ENCODE results near the gene AP1S3. TPM values are rescaled to one million over a fixed set of nuclear protein-coding genes. Genes with fewer than 3 reads are reported as not detected.
"Not testable (repeated sequence)": the region's sequence is repeated elsewhere in the genome, so short reads cannot be mapped to it uniquely, and the experiment has no call there.

Gene AP1S3
- total RNA-seq, 1 donor from 2014 or later: 0.35 TPM

DNA sequence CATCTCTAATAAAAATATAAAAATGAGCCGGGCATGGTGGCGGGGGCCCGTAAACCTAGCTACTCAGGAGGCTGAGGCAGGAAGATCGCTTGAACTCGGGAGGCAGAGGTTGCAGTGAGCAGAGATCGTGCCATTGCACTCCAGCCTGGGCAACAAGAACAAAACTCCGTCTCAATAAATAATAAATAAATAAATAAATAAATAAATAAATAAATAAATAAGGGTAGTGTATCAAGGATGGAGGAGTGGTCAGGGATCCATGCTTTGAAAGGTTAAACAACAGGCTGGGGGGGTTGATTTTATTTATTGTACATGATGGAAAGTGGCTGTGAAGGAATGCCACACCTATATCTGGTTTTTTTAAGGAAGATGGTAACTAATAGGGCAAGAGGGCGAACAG is 63.2 kb downstream of the AP1S3 start:
- intact Hi-C loops (cut with DNase I): no loop called here
- ATAC-seq (no peak), DNase-seq (ENCODE audit: missing footprints) (no peak)

DNA sequence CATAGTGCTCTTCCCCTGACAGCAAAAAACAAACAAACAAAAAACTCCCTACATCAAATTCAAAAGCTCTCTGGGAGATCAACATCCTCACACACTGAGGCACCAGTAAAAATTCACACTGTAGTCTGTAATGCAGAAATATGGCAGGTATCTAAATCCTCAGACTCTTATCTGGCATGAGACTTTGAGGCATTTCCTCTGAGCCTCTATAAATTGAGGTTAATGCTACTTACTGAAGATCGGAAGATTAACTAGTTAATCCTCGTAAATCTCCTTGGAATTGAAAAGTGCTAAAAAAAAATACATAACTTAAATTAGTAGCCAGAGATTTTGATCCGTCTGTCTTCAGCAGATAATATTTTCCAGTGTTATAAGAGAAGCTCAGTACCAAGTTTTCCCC is 65.0 kb downstream of the AP1S3 start:
- intact Hi-C loops (cut with DNase I): no loop called here
- no peak for DNase-seq (ENCODE audit: missing footprints)
- no peak for ATAC-seq

DNA sequence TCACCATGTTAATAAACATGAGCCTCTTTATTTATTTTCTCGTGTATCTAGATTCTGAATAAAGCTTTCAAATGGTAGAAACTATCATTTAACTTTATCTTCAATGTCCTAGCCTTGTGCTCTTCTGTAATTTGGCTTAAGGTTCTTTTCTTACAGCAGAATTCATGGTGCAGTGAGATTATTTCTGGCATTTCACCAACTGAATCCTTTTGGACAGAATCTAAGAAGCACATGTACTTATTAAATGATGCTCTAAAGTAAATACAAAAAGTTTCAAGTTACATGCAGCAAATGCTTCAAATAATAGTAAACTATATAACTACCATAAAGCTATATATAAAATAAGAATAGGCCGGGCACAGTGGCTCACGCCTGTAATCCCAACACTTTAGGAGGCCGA is 65.9 kb downstream of the AP1S3 start:
- ATAC-seq: no peak
- intact Hi-C loops (cut with DNase I): no loop called here
- no peak for DNase-seq (ENCODE audit: missing footprints)

DNA sequence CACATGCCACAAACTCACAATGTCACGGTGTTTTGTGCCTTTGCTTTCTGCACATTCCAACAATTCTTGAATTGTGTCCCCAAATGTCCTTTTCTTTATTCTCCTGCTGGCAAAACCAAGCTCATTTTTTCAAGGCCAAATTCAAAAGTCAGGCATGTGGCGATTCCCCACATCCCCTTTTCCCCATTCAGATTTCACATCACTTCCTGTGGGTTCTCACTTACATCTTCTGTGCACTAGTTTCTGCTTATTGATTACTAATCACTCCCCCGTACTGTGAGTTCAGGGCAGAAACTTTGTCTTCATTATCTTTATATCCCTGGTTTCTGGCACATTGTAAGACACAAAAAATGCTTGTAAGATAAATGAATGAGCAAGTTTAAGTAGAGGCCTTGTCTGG is 69.2 kb downstream of the AP1S3 start:
- no peak for DNase-seq (ENCODE audit: missing footprints)
- ATAC-seq: no peak
- intact Hi-C loops (cut with DNase I): no loop called here

DNA sequence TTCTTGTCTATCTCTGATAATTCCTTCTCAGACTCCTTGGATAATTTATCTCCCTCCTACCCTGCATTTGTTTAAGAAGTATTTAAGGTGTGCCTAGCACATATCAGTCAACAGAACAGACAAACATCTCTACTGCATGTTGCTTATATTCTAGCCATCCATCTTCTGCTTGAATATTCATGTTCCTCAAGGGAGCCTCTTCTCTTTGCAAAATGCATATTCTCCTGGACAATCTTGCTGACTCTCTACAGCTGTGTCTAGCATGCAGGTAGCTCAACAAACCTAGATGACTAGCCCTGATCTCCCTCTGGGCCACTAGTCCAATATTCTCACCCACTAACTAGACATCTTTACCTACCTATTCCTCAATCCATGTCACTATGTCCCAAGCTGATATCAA is 70.0 kb downstream of the AP1S3 start:
- intact Hi-C loops (cut with DNase I): no loop called here
- DNase-seq (ENCODE audit: missing footprints) (no peak), ATAC-seq (no peak)

DNA sequence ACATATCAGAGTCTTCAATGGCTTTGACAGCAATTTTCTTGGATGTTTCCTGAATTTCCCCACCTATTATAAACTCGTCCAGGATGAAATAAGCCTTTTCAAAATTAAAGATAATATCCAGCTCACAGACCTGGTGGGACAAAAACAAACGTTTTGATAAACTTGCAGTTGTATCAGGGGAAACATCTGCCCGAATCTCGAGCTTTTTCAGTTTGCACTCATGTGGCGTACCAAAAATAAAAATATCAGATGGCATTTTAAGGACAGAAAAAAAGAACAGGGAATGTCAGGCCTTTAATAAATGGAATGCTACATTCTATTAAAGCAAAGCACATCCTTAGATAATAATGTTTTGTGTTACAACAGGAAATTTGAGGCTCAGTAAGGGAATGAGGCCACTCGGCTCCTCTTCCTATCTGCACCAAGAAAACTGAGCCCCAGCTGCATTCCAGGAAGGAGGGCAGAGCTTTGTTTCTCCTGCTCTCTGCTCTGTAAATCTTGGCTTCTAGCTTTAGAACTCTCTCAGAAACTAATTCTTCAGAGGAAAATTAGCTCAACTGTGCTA is 72.1 kb downstream of the AP1S3 start:
- intact Hi-C loops (cut with DNase I): no loop called here
- ATAC-seq: no peak
- no peak for DNase-seq (ENCODE audit: missing footprints)

DNA sequence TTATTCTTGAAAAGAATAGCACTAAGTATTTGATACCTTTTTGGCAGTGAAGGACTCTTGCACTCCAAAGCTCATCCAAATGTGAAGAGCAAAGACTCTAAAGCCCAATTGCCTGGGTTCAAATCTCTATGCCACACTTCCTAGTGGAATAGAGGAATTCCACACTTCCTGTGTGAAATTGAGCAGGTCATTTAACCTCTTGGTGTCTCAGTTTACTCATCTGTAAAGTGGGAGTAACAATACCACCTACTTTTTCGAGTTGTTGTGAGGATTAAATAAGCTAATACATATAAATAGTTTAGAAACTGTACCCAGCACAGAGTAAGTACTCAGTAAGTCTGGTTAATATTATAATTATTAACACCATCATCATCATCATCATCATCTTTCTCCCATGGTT is 72.6 kb downstream of the AP1S3 start:
- ATAC-seq: no peak
- intact Hi-C loops (cut with DNase I): no loop called here
- no peak for DNase-seq (ENCODE audit: missing footprints)

DNA sequence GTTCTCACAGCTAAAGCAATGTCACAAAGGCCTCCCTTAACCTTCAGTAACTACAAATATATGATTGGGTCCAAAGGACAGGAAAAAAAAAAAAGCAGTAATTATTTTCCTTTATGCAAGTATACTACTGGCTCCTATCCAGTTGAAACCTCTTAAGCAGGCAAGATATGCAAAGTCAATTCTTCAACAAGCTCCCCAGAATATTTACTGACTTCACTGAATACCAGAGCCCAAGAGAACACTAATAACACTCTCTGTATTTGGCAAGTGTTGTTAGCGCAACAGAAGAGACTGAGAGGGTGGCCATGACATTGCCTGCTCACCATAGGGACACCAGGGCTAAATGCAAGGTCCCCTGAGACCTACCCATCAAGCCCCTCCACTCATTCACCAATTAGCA is 74.5 kb downstream of the AP1S3 start:
- intact Hi-C loops (cut with DNase I): no loop called here
- DNase-seq (ENCODE audit: missing footprints) (no peak), ATAC-seq (no peak)

DNA sequence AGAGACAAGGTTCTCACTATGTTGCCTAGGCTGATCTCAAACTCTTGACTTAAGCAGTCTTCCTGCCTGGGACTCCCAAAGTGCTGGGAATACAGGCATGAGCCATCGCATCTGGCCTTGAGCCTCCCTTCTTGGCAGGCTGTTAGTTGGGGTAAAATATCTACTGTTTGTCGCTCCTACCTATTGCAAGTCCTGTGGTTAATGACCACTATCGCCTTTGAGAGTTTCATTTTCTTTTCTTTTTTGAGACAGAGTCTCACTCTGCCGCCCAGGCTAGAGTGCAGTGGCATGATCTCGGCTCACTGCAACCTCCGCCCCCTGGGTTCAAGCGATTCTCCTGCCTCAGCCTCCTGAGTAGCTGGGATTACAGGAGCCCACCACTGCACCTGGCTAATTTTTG is 75.6 kb downstream of the AP1S3 start:
- ATAC-seq; intact Hi-C loops (cut with DNase I); DNase-seq (ENCODE audit: missing footprints): not testable (repeated sequence)

DNA sequence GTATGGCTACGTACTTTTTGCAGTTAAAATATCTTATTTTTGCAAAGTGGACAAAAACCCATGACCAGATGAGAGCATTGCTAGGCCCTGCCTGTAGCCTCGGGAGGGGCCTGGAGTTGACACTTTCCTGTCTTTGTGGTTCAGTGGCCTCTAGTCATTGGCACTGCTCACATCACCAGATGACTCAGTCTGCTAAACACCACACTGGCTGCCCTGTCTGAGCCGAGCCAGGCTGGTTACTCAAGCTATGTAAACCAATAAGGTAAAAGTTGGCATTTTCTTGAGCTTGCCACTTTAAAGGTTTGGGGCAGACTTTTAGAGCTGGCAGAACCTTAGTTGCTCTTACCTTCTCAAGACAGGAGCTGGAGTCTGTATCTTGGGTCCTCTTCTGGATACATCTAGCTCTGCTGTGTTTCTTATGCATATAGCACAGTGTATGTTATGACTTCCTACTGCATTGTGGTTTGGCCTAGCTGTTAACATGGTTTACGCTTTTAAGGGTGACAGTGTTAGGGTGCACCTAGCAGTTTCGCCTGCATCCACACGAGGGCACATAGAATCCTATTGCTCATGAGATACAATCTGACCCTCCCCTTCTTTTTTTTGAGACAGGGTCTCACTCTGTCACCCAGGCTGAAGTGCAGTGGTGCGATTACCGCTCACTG is 76.4 kb downstream of the AP1S3 start:
- intact Hi-C loops (cut with DNase I): no loop called here
- no peak for DNase-seq (ENCODE audit: missing footprints)
- ATAC-seq: no peak

DNA sequence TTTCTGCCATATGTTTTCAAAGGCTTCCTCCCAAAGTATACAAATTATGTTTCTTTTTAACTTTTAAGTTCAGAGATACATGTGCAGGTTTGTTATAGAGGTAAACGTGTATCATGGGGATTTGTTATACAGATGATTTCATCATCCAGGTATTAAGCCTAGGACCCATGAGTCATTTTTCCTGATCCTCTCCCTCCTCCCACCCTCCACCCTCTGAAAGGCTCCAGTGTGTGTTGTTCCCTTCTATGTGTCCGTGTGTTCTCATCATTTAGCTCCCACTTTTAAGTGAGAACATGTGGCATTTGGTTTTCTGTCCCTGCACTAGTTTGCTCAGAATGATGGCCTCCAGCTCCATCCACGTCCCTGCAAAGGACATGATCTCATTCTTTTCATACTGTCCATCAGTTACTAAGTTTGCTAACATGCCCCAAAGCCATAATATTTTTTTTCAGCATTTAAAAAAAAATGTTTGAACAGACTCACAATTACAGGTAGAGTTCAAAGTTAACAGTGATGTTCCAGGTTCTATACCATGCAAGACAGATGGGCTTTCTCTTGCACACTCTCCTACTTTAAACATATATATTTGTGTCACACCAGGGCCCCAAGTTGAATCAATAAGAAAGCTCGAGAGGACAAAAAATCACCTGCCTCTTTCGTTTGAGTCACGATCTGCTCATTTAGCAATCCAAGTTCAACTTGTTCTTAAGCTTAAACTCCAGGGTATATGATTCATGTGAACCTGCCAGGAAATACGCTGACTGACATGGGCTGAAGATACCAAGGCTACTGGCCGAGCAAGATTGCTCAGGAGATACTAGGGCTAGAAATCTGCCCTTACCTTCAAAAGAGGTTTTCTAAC is 77.6 kb downstream of the AP1S3 start:
- no peak for DNase-seq (ENCODE audit: missing footprints)
- intact Hi-C loops (cut with DNase I): no loop called here
- no peak for ATAC-seq

DNA sequence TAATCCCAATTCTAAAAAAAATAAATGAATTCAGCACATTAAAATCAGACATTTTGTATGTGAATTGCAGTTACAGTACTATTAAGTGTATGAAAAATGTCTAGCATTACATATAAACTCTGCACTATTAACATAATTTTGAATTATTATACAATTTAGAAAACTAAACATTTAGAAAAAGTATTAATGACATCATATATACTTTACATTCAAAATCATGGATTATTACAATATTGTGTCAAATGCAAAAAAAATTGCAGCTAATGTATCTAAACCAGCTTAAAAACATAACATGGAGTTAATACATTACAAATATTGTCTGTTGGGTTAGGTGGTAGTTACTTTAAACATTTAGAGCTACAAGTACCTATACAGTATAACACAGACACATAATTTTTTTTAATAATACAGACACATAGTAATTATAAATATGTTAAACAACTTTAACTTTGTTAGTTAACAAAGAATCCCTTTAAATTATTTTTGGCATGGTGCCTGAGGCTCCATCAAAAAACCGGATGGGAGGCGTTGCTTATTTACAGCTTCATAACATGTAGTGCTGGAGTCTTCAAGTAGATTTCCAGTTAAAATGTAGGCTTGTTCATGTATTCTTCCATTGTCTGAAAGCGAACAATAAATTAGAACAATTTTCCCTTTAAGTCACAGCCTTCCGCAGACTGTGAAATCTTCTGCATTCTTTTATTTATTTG is 79.1 kb downstream of the AP1S3 start:
- intact Hi-C loops (cut with DNase I): no loop called here

DNA sequence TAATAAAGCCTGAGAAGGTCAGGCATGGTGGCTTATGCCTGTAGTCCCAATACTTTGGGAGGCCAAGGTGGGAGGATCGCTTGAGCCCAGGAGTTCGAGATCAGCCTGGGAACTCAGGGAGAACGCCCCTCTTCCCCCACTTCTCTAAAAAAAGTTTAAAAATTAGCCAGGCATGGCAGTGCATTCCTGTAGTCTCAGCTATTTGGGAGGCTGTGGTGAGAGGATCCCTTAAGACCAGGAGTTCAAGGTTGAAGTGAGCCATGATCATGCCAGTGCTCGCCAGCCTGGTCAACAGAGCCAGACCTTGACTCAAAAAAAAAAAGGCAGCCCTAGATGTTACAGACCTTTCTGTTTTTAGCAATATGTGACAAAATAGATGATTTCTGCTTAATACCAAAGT is 83.4 kb downstream of the AP1S3 start:
- ATAC-seq (no peak), DNase-seq (ENCODE audit: missing footprints) (no peak)
- intact Hi-C loops (cut with DNase I): no loop called here

More for the DNA sequence above, 79.1 kb downstream of the AP1S3 start:
- no peak for ATAC-seq
- DNase-seq (ENCODE audit: missing footprints): no peak

DNA sequence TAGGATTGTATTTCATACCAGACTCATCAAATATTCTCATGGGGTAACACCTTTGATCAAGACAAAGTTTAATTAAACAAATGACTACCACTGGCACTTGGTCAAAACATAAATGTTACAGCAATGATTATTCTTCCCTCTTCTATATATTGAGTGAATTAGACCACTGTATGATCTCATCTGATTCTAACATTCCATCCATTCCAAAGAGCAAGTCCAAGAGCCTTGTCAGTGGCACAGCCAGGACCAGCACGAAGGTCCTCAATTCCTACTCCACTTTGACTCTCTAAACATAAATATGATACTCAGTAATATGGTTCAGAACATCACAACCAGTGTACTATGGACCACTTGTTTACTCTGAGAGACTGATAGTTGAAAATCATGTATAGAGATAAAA is 86.4 kb downstream of the AP1S3 start:
- no peak for ATAC-seq
- DNase-seq (ENCODE audit: missing footprints): no peak
- intact Hi-C loops (cut with DNase I): no loop called here

DNA sequence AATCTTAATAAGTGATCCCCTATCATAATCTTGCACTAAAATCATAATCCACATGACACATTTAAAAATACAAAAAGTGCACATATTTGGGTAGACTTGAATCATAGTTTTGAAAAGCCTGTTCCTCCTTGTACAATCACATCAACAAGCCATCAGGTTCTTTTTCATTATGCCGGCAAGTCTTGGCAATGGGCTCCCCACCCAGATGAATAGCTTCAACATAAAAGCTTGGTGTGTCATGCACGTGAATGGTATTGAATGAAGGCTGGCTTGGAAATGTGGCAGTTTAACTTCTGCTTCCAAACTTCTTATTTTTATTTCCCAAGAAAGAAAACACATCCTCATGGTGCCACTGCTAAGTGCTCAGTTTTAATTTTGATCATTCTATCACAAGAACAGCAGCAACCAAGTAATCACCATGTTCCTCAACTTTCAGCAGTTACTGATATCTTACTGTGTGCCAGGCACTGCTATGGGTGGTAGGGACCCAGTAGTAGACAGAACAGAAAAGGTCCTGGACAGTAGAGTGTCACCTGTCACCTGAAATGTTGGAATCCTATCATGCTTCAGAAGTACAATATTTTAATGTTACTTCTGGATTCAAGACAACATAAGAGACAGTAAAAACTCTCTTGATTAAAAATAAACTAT is 89.9 kb downstream of the AP1S3 start:
- DNase-seq (ENCODE audit: missing footprints) (no peak), ATAC-seq (no peak)
- intact Hi-C loops (cut with DNase I): no loop called here

DNA sequence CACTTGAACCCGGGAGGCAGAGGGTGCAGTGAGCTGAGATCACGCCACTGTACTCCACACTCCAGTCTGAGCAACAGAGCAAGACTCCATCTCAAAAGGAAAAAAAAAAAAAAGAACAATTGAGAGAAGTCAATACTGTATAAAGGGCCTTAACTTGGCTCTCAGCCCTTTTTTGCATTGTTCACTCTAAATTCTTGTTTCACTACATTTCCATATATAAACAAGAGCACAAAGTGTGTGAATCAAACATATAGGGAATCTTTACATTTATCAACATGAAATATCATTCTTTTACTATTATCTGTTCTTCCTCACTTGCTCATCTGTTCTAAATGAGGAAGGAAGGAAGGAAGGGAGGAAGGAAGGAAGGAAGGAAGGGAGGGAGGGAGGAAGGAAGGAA is 90.8 kb downstream of the AP1S3 start:
- ATAC-seq: no peak
- intact Hi-C loops (cut with DNase I): no loop called here
- no peak for DNase-seq (ENCODE audit: missing footprints)

DNA sequence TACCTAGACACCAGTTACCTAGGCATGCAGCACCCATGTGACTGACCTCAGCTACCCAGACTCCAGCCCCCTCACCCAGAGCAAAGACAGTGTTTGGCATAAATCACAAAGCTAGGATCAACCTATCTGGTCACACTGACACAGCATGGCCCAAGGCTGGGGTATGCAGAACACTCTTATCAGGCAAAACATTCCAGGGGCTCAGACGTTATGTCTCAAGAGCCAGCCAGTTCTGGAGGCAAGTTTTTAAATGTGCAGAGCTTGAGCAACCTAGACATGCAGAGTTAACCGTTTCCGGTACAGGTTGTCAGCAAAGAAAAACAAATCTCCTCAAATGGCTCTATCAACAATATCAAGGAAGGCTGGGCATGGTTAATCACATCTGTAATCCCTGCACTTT is 92.8 kb downstream of the AP1S3 start:
- ATAC-seq (no peak), DNase-seq (ENCODE audit: missing footprints) (no peak)
- intact Hi-C loops (cut with DNase I): no loop called here

DNA sequence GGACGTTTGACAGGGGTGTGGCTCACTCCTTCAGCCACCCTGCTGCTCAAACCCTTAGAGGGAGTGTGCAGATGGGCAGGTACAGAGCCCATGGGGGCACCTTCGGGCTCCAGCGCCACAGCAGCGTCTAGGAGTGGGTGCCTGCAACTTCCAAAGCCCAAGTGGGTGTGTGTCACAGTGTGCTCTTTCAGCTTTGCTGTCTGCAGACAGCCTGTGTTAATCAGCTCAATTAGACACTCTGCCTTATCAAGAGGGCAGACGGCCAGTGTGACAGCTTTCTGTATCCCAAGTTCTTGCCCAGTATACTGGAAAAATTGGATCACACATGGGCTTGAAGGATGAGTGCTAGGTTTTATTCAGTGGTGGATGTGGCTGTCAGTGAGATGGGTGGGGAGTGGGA is 96.7 kb downstream of the AP1S3 start:
- DNase-seq (ENCODE audit: missing footprints): no peak

DNA sequence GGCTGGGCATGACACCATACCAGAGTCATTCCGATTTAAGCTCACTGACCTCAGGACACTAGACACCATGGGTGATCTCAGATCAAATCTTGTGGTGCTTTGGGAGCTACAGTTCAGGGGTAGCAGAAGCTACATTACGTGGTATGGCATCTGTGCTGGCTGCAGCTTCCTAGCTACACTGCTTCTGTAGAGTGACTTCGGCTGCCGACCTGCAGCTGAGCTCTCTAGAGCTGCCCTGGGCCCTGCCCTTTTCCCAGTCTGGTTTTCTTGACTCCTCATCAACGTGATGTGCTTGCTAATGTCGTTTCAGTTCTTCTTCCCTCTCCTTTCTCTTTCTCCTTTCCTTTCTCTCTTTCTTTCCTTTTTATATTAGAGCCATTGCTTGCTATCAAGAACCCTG is 100.2 kb downstream of the AP1S3 start:
- ATAC-seq (no peak), DNase-seq (ENCODE audit: missing footprints) (no peak)
- intact Hi-C loops (cut with DNase I): no loop called here

More for the DNA sequence above, 96.7 kb downstream of the AP1S3 start:
- ATAC-seq: no peak
- intact Hi-C loops (cut with DNase I): no loop called here
